NCI-H2081 (cell line): Measurements from ENCODE around the gene DCAKD.
A peak's percentile ranks its signal among the peaks of the same experiment; 100 is the strongest.

Experiments used
- DNase-seq, 2 experiments: peaks; one replicate each; lab custom pipeline; 2025; lab: John Stamatoyannopoulos, UW

The DCAKD gene, protein sequence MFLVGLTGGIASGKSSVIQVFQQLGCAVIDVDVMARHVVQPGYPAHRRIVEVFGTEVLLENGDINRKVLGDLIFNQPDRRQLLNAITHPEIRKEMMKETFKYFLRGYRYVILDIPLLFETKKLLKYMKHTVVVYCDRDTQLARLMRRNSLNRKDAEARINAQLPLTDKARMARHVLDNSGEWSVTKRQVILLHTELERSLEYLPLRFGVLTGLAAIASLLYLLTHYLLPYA

GRCh38 chr17:45051060-45051719, at the start of gene DCAKD:
Gene DCAKD, minus strand, starts transcription at chr17:45051632. Its CDS starts 16,747 bp downstream, at chr17:45034885.
- DNase-seq = peak; percentile 97 to 98

- DNase-seq = peak; percentile 82
These were observed 47.6 kb upstream of the DCAKD start for GRCh38 chr17:45098869-45099616.

- DNase-seq = no peak
These were observed 46.8 kb upstream of the DCAKD start for GRCh38 chr17:45098081-45098868.

GRCh38 chr17:45096926-45097325, 45.5 kb upstream of the DCAKD start:
- DNase-seq = no peak

- no peak for DNase-seq
These were observed 44.7 kb upstream of the DCAKD start for GRCh38 chr17:45096141-45096540.

GRCh38 chr17:45093444-45094110, 42.1 kb upstream of the DCAKD start:
- no peak for DNase-seq

GRCh38 chr17:45092911-45093430, 41.5 kb upstream of the DCAKD start:
- no peak for DNase-seq

DNA sequence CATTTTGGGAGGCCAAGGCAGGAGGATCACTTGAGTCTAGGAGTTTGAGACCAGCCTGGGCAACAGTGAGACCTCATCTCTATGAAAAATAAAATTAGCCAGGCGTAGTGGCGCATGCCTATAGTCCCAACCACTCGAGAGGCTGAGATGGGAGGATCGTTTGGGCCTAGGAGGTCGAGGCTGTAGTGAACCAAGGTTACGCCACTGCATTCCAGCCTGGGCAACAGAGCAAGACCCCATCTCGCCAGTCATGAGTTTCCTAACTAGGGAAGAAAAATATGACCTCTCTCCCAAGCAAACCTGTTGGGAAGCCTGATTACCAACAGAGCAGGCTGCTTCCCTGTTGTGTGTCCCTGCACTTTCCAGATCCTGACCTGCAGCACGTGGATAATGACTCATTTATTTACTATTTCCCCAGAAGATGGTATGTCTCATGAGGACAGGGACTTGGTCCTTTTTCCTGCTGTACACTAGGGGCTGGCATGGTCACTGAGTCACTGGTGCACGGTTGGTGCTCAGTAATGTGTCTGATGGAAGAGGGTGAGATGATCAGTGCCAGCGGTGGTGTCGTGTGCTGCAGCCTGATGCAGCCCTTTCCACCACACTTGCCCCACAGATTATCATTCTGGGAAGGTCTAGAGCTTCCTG, 40.5 kb upstream of the DCAKD start:
- no peak for DNase-seq

- DNase-seq = no peak
These were observed 39.3 kb upstream of the DCAKD start for GRCh38 chr17:45090711-45091110.

GRCh38 chr17:45088741-45089140, 37.3 kb upstream of the DCAKD start:
- DNase-seq = no peak

- no peak for DNase-seq
These were observed 36.5 kb upstream of the DCAKD start for GRCh38 chr17:45087978-45088377.

DNA sequence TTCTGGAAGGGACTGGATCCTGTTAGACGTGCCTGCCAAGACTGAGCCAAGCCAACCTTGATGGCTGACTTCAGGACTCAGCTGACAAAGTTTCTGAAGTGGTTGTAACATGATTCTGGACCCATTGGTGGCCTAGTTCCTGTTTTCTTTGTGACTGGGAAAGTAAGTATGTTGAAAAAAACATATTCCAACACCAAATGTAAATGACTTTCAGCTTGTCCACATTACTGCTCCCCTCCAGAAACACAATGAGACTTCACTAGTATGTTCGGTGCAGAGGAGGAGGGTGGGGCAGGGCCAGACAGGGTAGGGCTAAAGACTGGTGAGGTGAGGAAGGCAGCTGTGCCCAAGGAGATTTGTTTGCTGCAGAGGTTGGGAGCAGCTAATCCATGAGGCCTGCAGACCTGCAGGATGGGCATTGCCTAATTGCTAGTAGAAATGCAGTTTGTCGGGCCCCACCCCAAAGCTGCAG, 36.1 kb upstream of the DCAKD start:
- no peak for DNase-seq

- no peak for DNase-seq
These were observed 35.6 kb upstream of the DCAKD start for GRCh38 chr17:45086865-45087503.

GRCh38 chr17:45086391-45086790, 35.0 kb upstream of the DCAKD start:
- DNase-seq = no peak

- DNase-seq = no peak
These were observed 29.7 kb upstream of the DCAKD start for GRCh38 chr17:45081047-45081703.

DNA sequence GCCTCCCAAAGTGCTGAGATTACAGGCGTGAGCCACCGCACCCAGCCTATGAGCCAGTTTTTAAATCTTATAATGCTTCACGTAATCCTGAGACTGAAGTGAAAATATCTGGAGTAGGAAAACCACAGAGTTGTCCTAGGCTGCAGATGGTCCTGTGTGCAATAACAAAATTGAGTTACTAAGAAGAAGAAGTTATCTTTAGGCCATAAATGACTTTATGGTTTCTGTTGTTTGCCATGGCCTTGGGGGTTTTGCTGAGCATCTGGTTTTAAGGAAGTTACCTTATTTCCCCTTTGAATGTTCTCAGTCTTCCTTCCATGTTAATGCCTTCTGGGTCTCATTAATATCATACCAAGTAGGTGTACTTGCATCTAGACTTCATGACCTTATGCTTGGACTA, 26.2 kb upstream of the DCAKD start:
- no peak for DNase-seq

DNA sequence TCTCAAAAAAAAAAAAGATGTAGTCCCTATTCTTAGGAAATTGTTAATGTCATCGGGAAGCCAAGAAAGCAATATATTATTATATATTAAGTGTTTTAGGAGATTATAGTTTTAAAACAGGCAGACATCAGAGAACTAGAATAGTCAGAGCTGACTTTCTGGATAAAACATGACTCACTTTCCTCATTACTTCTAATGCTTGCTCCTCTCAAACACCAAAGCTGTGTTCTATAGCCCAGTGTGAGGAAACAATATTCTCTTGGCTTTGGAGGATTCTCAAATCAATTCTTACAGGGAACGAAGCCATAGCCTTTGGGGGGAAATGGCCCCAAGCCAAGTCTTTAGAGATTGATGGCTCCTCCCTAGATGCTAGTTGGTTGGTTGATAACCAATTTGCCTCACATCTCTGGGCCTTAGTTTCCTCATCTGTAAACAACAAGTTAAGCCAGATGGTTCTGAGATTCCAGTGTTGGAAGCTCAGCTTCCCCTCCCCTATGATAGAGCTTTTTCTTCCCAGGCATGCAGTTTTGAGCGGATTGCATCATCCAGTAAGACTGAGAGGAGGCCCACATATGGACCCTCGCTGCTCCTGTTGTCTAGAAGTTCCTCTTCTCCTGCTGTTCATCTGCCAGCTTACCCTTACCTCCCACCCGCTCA, 22.1 kb upstream of the DCAKD start:
- DNase-seq = no peak

- DNase-seq = no peak
These were observed 19.4 kb upstream of the DCAKD start for GRCh38 chr17:45070809-45071208.

GRCh38 chr17:45070001-45070400, 18.6 kb upstream of the DCAKD start:
- no peak for DNase-seq
